GM13977 (cell line): ENCODE results near the gene PLEKHA8.

Experiments
- DNase-seq: peaks from one replicate; pipeline ENCODE4 v3.0.0; 2012; ENCODE audit warnings: low spot score
- CTCF ChIP-seq: IDR thresholded peaks from 2 replicates; pipeline ENCODE4 v1.5.1; 2012; ENCODE audit warnings: mild to moderate bottlenecking, control low read depth; ENCODE audit not compliant: insufficient read depth; ENCODE audit errors: extremely low read depth, missing control alignments
- in situ Hi-C: fragments of 300-500 bp; cut with MboI; formaldehyde crosslinking; loops from one replicate; pipeline ENCODE4 v1.12.0; 2022; ENCODE audit warnings: low sequenced_read_pairs, low pct_unique_long_range_greater_than_20kb, mixed read lengths, inconsistent platforms; ENCODE audit not compliant: unreplicated experiment

Gene PLEKHA8

GRCh38 chr7:30173058-30173897, 145.1 kb downstream of the PLEKHA8 start:
- in situ Hi-C loops: loop anchor here (25.0 kb wide), 1 partner anchor 389 kb away; no protein-coding TSS in a partner anchor
- TF ChIP-seq CTCF: no peak
- no peak for DNase-seq

GRCh38 chr7:30175180-30175579, 147.0 kb downstream of the PLEKHA8 start:
- TF ChIP-seq CTCF: no peak
- no peak for DNase-seq
- in situ Hi-C loops: no loop called here

- no peak for DNase-seq
- in situ Hi-C loops: no loop called here
- no peak for TF ChIP-seq CTCF
Observed at GRCh38 chr7:30175636-30176147, 147.5 kb downstream of the PLEKHA8 start.

- DNase-seq: no peak
- in situ Hi-C loops: no loop called here
- no peak for TF ChIP-seq CTCF
Observed at GRCh38 chr7:30176463-30177109, 148.4 kb downstream of the PLEKHA8 start.

- in situ Hi-C loops: no loop called here
- TF ChIP-seq CTCF: no peak
- no peak for DNase-seq
Observed at GRCh38 chr7:30177186-30177585, 149.0 kb downstream of the PLEKHA8 start.

GRCh38 chr7:30177965-30178364, 149.8 kb downstream of the PLEKHA8 start:
- TF ChIP-seq CTCF: no peak
- in situ Hi-C loops: no loop called here
- DNase-seq: no peak
